Activated CD8-positive, alpha-beta T cell treated with anti-CD3 and anti-CD28 coated beads for 36 hours (primary cell): Measurements from ENCODE around the gene FLRT2. TPM values are rescaled to one million over a fixed set of nuclear protein-coding genes. Genes with fewer than 3 reads are reported as not detected.

ENCODE experiments used
- ATAC-seq: fragments of 200-7000 bp; cut with Tn5 transposase; one replicate; pipeline ENCODE4 v1.10.0; 2021; ENCODE audit warnings: mild to moderate bottlenecking, moderate library complexity
- CTCF ChIA-PET: fragments of 350-600 bp; sonication (Branson Sonifier 250); formaldehyde crosslinking; loops from one replicate; lab custom pipeline; 2021; ENCODE audit warnings: antibody characterized with exemption; lab: Charles Lee
- POLR2A ChIA-PET: fragments of 350-600 bp; sonication (Branson Sonifier 250); formaldehyde crosslinking; loops from one replicate; lab custom pipeline; 2021; ENCODE audit warnings: antibody characterized with exemption; lab: Charles Lee
- DNase-seq: peaks from one replicate; pipeline ENCODE4 v3.0.0-alpha.2; 2020
- H3K27ac Mint-ChIP-seq: one replicate; pipeline ENCODE4 v1.8.0; 2021; ENCODE audit warnings: mild to moderate bottlenecking, mixed read lengths
- H3K27me3 Mint-ChIP-seq: one replicate; pipeline ENCODE4 v1.8.0; 2021; ENCODE audit warnings: mixed read lengths
- H3K36me3 Mint-ChIP-seq: one replicate; pipeline ENCODE4 v1.8.0; 2021; ENCODE audit warnings: low read depth, mixed read lengths
- H3K4me1 Mint-ChIP-seq: one replicate; pipeline ENCODE4 v1.8.0; 2021; ENCODE audit warnings: low read depth, mixed read lengths
- H3K4me3 Mint-ChIP-seq: one replicate; pipeline ENCODE4 v1.8.0; 2021; ENCODE audit warnings: mild to moderate bottlenecking, moderate library complexity, mixed read lengths
- H3K9me3 Mint-ChIP-seq: one replicate; pipeline ENCODE4 v1.8.0; 2021; ENCODE audit warnings: mixed read lengths
- intact Hi-C: fragments of 100-400 bp; cut with micrococcal nuclease; formaldehyde crosslinking; loops from one replicate; pipeline ENCODE4 v1.10.0; 2022
- total RNA-seq, 2 experiments: library from RNA; stranded (reverse); gene quantifications; one replicate each; pipeline ENCODE4 v1.2.3, GENCODE V29; 2021
- TF ChIP-seq, protein P1 (sequence below): fragments of 200-600 bp; IDR thresholded peaks from one replicate; pipeline ENCODE4 v1.8.0; 2022; ENCODE audit warnings: antibody characterized with exemption, mild to moderate bottlenecking

Gene FLRT2
- total RNA-seq, 2 experiments from 2014 or later: not detected

DNA sequence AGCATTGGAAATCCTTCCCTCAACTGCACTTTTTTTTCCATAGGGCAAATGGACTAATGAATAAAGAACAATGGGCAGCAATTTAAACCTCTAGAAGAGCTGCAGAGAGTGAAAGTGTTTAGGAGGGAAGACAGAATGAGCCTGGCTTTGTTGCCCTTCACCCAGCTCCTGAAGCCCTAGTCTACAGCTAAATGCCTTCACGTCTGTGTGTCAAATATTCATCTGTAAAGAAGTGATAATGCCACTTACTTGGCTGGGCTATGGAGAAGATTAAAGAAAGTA is 45.6 kb downstream of the FLRT2 start:
- no peaks in the 10 kb centered on the region for H3K36me3 Mint-ChIP-seq
- peaks cover 2% of the 10 kb centered on the region for H3K9me3 Mint-ChIP-seq
- no peak for DNase-seq
- no peak overlapping the region for H3K4me3 Mint-ChIP-seq
- ChIA-PET CTCF (no interaction called here), POLR2A (no interaction called here)
- intact Hi-C loops: no loop called here
- no peak overlapping the region for H3K27ac Mint-ChIP-seq
- no peaks in the 10 kb centered on the region for H3K27me3 Mint-ChIP-seq
- no peaks in the 10 kb centered on the region for H3K4me1 Mint-ChIP-seq
- TF ChIP-seq, protein P1, sequence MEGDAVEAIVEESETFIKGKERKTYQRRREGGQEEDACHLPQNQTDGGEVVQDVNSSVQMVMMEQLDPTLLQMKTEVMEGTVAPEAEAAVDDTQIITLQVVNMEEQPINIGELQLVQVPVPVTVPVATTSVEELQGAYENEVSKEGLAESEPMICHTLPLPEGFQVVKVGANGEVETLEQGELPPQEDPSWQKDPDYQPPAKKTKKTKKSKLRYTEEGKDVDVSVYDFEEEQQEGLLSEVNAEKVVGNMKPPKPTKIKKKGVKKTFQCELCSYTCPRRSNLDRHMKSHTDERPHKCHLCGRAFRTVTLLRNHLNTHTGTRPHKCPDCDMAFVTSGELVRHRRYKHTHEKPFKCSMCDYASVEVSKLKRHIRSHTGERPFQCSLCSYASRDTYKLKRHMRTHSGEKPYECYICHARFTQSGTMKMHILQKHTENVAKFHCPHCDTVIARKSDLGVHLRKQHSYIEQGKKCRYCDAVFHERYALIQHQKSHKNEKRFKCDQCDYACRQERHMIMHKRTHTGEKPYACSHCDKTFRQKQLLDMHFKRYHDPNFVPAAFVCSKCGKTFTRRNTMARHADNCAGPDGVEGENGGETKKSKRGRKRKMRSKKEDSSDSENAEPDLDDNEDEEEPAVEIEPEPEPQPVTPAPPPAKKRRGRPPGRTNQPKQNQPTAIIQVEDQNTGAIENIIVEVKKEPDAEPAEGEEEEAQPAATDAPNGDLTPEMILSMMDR: no peak
- ATAC-seq: no peak

DNA sequence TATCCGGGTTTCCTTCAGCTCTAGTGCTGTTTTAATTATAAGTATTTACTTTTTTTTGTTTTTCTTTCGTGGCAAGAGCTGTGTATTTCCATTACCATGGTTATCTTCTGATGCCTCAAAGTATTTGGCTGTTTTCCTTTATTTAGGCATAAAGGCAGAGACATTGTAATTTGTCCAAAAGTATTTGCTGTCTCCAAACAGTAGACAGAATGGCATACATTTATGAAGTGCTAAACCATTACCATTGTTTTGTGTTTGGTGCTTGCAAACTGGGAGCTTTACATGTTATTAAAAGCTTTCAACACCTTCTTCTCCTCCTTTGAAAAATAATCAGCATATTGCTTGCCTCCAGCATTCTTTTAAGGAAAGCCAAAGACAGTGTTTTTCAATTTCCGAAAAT is 46.3 kb downstream of the FLRT2 start:
- Mint-ChIP-seq H3K27me3 (no peaks in the 10 kb centered on the region), H3K4me1 (no peaks in the 10 kb centered on the region), H3K36me3 (no peaks in the 10 kb centered on the region), H3K27ac (no peak overlapping the region), H3K9me3 (peaks cover 2% of the 10 kb centered on the region), H3K4me3 (no peak overlapping the region)
- DNase-seq (no peak), ATAC-seq (no peak)
- POLR2A ChIA-PET: no interaction called here
- CTCF ChIA-PET: interaction anchor here (0.8 kb wide), 1 partner anchor 10 kb away, joined by 3 read pairs; no protein-coding TSS in a partner anchor
- intact Hi-C loops: no loop called here
- TF ChIP-seq, protein P1: no peak

DNA sequence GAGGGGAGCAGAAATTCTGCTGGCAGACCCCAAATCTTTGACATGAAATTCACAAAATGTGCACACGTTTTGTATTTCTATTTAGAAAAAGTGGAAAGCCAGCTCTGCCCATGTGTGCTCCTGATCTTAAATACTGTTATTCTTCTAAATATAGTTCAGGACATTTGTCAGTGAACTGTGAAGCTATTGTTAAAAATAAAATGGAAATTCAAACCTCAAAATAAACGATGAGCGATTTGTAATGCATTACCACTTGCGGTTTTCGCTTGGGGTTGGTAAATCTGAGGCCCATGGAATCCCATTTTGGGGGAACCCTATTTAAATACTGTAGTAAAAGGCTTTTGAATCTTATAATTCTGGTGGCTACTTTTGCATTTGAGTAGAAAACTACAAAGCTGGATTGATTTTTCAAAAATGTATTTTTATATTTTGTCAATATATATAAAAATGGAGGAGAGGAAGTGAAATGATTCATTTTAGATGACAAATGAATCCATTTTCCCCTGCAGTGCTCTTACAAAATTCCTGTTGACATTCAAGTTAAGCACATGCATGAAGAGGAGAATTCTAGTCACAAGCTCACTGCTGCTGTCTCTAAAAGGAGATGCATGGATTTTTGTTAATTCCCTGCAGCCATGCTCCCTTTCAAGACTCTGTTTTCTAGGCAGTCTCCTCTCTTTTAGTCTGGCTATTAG is 47.1 kb downstream of the FLRT2 start:
- Mint-ChIP-seq H3K36me3 (no peaks in the 10 kb centered on the region), H3K27ac (no peak overlapping the region), H3K4me1 (no peaks in the 10 kb centered on the region), H3K4me3 (no peak overlapping the region), H3K27me3 (no peaks in the 10 kb centered on the region), H3K9me3 (peaks cover 2% of the 10 kb centered on the region)
- DNase-seq (no peak), ATAC-seq (no peak)
- ChIA-PET POLR2A (no interaction called here), CTCF (interaction anchor here (0.8 kb wide), 1 partner anchor 9 kb away, joined by 3 read pairs; no protein-coding TSS in a partner anchor)
- TF ChIP-seq, protein P1: no peak
- intact Hi-C loops: no loop called here

DNA sequence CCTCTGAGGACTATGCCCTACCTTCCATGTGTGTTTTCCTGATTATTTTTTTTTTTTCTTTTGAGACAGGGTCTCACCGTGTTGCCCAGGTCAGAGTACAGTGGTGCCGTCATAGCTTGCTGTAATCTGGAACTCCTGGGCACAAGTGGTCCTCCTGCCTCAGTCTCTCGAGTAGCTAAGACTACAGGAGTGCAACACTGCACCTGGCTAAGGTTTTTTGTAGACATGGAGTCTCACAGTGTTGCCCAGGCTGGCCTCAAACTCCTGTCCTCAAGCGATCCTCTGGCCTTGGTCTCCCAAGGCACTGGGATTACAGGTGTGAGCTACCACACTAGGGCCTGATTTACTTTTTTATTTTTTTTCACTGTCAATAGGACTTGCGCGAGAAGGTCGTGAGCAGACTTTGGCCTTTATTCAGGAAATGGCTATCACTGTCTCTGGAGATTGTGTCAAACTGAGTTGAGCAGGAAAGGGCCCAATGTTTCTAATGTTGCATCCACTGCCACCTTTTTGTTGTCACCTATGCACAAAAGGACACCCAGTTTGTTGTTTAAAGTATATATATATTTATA is 47.7 kb downstream of the FLRT2 start:
- Mint-ChIP-seq H3K4me1 (no peaks in the 10 kb centered on the region), H3K4me3 (no peak overlapping the region), H3K27me3 (no peaks in the 10 kb centered on the region), H3K9me3 (peaks cover 2% of the 10 kb centered on the region), H3K27ac (no peak overlapping the region), H3K36me3 (no peaks in the 10 kb centered on the region)
- intact Hi-C loops: no loop called here
- DNase-seq (no peak), ATAC-seq (no peak)
- CTCF ChIA-PET: no interaction called here
- TF ChIP-seq, protein P1: no peak
- POLR2A ChIA-PET: no interaction called here

DNA sequence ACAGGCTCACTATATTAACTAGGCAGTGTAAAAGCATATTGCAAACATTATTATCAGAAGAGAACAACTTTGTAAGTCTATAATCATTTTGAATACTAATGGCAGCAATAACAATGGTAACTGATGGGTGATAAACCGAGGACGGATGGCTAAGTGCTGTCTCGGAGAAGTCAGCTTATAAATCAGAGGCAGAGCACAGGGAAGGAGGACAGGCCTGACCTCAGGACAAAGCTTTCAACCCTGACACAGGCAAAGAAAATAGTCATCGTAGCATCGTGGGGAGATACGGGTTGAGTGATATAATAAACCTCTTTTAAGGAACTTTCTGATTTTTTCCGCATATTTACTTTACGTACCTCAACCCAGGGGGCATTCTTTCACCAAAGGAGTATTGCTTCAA is 48.4 kb downstream of the FLRT2 start:
- Mint-ChIP-seq H3K4me3 (no peak overlapping the region), H3K36me3 (no peaks in the 10 kb centered on the region), H3K4me1 (no peaks in the 10 kb centered on the region), H3K27me3 (no peaks in the 10 kb centered on the region), H3K9me3 (no peaks in the 10 kb centered on the region), H3K27ac (no peak overlapping the region)
- ATAC-seq (no peak), DNase-seq (no peak)
- intact Hi-C loops: no loop called here
- ChIA-PET CTCF (no interaction called here), POLR2A (no interaction called here)
- TF ChIP-seq, protein P1: no peak
